ENCODE results near the gene DPAGT1. TPM values are rescaled to one million over a fixed set of nuclear protein-coding genes. Genes with fewer than 3 reads are reported as not detected.

The DPAGT1 gene
- total RNA-seq, 1 experiment from 2014 or later: 63.5 TPM

- Mint-ChIP-seq H3K27me3 (ENCODE audit: low read depth) (no peaks in the 10 kb centered on the region; the same call in 1 of the 2 replicates), H3K4me3 (peak within 1 kb of the TSS; percentile 97), H3K36me3 (peaks cover 11% of the 10 kb centered on the region), H3K27ac (peak within 1 kb of the TSS; percentile 96), H3K9me3 (no peaks in the 10 kb centered on the region), H3K4me1 (peaks cover 19% of the 10 kb centered on the region)
- ChIA-PET POLR2A (interaction anchor here (0.5 to 1.0 kb wide), 9 partner anchors 11 to 81 kb away, joined by 3 to 7 read pairs (median 4); partner anchors contain the start of genes C2CD2L, DPAGT1, HMBS and NHERF4), CTCF (interaction anchor here (0.7 to 2.0 kb wide), 16 partner anchors 9 to 260 kb away, joined by 3 to 11 read pairs (median 4); partner anchors contain the start of genes DPAGT1 and NLRX1)
- ATAC-seq (peak; percentile 97), DNase-seq (ENCODE audit: low spot score) (peak; percentile 100)
- no peak for TF ChIP-seq CREB1 (CRISPR knock-in tag; IDR thresholded peaks at IDR 0.05)
- TF ChIP-seq USF2 (CRISPR knock-in tag; IDR thresholded peaks at IDR 0.05): peak; percentile 99
- TF ChIP-seq TEAD1 (CRISPR knock-in tag; IDR thresholded peaks at IDR 0.05): 0 out of 2 replicates have a peak, but pooled peaks have one; percentile 48
- peak; percentile 99 for TF ChIP-seq USF1 (CRISPR knock-in tag; IDR thresholded peaks at IDR 0.05)
- no peak for TF ChIP-seq GRHL2 (CRISPR knock-in tag; IDR thresholded peaks at IDR 0.05; ENCODE audit: insufficient replicate concordance, severe bottlenecking)
- no peak for TF ChIP-seq JUN (CRISPR knock-in tag; IDR thresholded peaks at IDR 0.05)
- peak; percentile 66; the same call in 1 of the 2 replicates for TF ChIP-seq SMAD3 (CRISPR knock-in tag; IDR thresholded peaks at IDR 0.05; ENCODE audit: borderline replicate concordance)
- TF ChIP-seq E2F1 (CRISPR knock-in tag; IDR thresholded peaks at IDR 0.05): no peak
- TF ChIP-seq ATF6 (CRISPR knock-in tag; IDR thresholded peaks at IDR 0.05): no peak
- TF ChIP-seq RELA (CRISPR knock-in tag; IDR thresholded peaks at IDR 0.05; ENCODE audit: borderline replicate concordance): no peak
- 0 out of 2 replicates have a peak, but pooled peaks have one; percentile 51 for TF ChIP-seq ZNF232 (CRISPR knock-in tag; IDR thresholded peaks at IDR 0.05)
- TF ChIP-seq ARID4B (CRISPR knock-in tag; IDR thresholded peaks at IDR 0.05; ENCODE audit: borderline replicate concordance): peak; percentile 54; the same call in 1 of the 2 replicates
- TF ChIP-seq SP1 (CRISPR knock-in tag; conservative IDR thresholded peaks at IDR 0.05): peak; percentile 97
- TF ChIP-seq RORB (CRISPR knock-in tag; IDR thresholded peaks at IDR 0.05): no peak
- peak; percentile 9; the same call in 1 of the 2 replicates for TF ChIP-seq FOXP1 (CRISPR knock-in tag; IDR thresholded peaks at IDR 0.05; ENCODE audit: borderline replicate concordance)
- peak; percentile 96 for TF ChIP-seq MAX (CRISPR knock-in tag; IDR thresholded peaks at IDR 0.05)
- TF ChIP-seq ZNF423 (CRISPR knock-in tag; IDR thresholded peaks at IDR 0.05): no peak
- TF ChIP-seq FOXK1 (CRISPR knock-in tag; IDR thresholded peaks at IDR 0.05): peak; percentile 99
- no peak for TF ChIP-seq IRF1 (CRISPR knock-in tag; IDR thresholded peaks at IDR 0.05)
- peak; percentile 95 for TF ChIP-seq NFYB (CRISPR knock-in tag; conservative IDR thresholded peaks at IDR 0.05; ENCODE audit: low read depth)
- 0 out of 2 replicates have a peak, but pooled peaks have one; percentile 20 for TF ChIP-seq FOXP4 (CRISPR knock-in tag; IDR thresholded peaks at IDR 0.05)
- TF ChIP-seq GTF2I (CRISPR knock-in tag; conservative IDR thresholded peaks at IDR 0.05): no peak
- peak; percentile 77 for TF ChIP-seq GABPB1 (CRISPR knock-in tag; IDR thresholded peaks at IDR 0.05)
These were observed 19.6 kb upstream of the DPAGT1 start, which contains the start of gene HINFP for GRCh38 chr11:119121008-119121810. HINFP (plus strand) TSS chr11:119121580; CDS start chr11:119126945, 5,365 bp downstream.

Data from WTC11 (cell line).